CD4-positive, alpha-beta T cell treated with Interleukin-17A for 4 hours (primary cell): ENCODE measurements around the gene IQSEC1.

Source experiments
- DNase-seq: peaks from one replicate; pipeline ENCODE4 v3.0.0-alpha.2; 2020; ENCODE audit warnings: mixed read lengths

Gene IQSEC1

DNA sequence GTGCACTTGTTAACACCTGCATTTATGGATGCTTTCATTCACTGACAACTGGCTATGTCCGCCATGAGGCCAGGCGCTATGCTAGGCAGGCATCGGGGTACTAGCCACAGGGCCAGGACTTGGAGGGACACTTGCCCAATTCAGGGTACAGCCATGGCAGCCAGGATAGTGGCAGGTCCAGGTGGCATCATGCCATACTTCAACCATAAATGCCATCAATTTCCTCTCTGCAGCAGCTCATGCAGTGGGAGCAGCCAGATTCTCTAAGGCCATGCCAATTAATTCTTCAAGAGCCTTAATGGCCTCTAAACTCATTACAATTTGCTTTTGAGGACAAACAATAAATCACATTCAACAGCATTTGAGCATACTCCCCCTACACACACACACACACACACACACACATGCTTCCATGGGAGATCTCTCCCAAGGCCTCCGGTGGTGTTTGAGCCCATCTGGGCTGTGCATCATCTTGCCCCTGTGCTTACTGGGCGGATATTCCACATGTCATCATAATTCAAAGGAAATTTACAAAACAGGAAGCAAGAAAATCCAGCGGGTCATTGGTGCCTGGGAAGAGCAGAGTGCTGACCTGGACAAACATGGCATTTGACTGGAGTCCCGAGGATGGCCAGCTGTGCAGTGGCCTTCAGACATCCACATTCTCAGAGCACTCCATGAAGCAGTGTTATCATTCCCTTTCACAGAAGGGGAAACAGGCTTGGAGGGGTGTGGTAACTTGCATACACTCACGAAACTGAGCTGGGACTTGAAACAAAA, 109.1 kb downstream of the IQSEC1 start:
- no peak for DNase-seq

DNA sequence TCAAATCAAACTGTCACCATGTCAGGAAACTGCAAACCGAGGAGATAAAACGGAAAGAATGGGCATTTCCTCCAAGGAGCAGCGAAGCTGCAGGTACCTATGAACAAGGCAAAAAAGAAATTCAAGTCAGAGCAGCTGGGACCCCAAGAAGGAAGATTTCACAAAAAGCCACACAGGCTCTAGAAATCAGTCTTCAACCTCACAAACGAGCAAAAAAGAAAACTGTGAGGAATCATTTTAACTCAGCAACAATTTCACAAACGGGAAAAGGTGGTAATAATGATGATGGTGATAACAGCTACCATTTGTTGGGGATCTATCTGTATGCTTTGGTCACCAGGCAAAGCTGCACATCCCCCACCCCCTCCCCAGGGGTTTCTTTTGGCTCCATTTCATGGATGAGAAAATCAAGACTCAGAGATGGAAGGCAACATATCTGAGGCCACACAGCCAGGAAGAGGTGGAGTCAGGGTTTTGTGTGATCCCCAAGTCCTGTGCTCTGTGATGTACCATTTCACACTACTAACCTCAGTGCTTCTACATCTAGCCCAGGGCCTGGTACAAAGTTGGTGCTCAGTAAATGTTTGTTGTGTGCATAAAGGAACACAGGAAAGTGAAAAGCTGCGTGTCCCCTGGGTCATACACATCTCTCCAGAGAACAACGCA, 109.9 kb downstream of the IQSEC1 start:
- peak; percentile 16 for DNase-seq

DNA sequence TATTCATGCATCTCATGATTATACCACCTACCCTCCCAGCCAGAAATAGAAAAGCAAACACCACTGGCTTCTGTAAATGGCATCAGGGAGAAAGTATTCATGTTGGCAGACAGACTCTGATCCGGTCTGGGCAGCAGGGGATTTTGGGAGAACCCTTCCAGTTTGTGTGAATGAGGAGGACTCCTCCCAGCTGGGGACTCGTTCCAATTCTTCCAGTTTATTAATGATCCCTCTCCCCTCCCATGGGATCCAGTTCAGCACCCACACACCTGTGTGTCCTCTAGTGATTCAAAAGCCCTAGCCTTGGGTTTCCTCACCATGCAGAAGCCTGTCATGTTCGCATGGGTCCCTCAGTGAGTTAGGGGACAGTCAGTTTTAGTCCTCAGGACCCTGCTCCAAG, 110.9 kb downstream of the IQSEC1 start:
- no peak for DNase-seq

DNA sequence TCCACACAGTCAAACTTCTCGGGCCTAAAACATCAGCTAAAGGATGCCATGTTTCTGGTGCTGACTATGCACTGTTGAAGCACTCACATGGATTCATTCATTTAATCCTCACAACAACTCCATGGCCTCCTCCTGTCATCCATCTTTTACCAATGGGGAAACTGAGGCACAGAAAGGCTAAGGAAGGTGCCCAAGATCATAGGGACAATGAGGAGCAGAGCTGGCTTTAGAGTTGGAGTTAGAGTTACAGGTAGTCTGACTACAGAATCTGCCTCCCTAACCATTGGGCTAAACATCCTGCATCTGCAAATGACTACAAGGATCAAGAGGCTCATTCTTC, 111.6 kb downstream of the IQSEC1 start:
- no peak for DNase-seq

DNA sequence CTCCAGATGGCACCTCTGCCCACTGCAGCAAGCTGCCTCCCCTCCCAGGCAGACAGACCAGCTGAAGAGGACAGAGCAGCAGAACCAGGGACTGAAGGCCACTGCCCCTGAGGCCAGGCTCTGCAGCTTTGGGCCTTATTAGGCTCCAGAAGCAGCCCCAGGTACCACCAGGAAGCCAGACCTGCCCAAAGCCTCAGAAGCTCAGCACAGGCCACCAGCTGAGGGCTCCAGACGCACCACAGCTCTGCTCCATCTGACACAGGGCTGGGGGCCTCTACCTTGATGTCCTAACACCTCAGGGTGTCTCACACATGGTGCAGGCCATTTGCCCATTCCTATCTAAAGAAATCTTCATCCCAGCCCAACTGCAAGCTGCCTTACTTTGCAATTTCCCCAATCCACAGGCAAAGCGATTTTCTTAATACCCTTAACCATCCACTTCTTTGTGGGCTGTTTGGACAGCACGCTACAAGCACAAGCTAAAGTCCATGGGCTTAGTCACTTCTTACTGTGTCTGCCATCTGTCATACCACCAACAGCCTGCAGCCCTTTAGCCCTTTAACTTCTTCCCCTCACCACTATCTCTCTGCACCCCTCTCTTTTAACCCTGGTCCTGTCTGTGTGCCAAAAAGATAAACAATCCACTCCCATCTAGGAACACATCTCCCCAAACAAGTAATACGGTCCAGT, 112.1 kb downstream of the IQSEC1 start:
- no peak for DNase-seq

DNA sequence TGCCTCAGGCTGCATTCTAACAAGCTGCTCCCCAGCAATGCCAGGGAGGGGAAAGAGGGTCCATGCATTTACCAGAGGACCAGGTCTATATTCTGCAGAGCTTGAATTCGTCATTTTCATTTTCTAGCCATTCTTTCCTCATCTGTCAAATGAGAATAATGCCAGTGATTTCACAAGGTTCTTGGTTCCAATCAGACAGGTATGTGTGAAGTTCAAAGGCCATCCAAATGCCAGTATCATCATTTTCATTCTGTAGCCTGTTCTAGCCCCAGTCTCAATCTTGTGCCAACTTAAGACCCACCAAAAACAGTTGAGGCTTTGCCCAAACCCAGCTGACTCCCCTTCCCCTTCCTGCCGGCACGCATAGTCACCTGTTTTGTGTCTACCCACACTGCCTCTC, 112.7 kb downstream of the IQSEC1 start:
- DNase-seq = no peak

DNA sequence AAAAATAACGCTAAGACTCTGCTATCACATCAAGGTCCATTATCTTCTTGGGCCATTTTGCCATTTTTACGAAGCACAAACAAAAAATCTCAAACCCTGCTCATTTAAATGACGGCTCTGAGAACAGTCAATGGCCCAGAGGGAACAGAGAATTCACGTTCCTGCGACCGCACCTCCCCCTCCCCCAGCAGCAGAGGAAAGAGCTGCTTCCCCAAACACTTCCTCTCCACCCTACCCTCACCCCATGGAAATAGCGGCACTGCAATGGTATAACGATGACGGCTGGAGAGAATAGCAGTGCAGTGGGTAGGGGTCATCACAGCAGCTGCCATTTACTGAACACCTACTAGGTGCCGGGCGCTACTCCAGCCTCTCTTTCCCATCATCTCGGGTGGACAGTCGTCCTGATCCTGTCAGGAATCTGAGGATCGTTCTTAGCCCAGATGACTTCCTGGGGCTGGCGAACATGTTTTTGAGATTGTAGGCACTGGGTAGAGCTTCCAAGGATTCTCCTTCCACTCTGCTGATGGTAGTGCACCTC, 113.3 kb downstream of the IQSEC1 start:
- peak; percentile 34 for DNase-seq

DNA sequence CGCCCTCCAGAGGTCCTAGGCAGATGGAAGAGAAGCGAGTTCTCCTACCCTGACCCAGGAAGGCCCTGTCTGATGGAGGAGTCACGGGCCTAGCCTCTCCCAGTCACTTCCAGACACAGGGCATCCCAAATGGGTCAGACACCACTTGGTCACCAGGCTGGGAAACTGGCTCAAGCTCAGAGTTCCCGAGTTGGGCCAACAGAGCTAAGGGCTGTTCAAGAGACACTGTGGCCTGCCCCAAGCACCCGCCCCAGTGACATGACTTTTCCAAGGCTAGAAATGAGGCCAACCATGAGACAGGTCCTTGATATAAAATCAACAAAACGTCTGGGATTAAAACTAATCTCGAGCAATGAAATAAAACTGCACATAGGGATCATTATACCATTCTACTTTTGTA, 113.8 kb downstream of the IQSEC1 start:
- no peak for DNase-seq

DNA sequence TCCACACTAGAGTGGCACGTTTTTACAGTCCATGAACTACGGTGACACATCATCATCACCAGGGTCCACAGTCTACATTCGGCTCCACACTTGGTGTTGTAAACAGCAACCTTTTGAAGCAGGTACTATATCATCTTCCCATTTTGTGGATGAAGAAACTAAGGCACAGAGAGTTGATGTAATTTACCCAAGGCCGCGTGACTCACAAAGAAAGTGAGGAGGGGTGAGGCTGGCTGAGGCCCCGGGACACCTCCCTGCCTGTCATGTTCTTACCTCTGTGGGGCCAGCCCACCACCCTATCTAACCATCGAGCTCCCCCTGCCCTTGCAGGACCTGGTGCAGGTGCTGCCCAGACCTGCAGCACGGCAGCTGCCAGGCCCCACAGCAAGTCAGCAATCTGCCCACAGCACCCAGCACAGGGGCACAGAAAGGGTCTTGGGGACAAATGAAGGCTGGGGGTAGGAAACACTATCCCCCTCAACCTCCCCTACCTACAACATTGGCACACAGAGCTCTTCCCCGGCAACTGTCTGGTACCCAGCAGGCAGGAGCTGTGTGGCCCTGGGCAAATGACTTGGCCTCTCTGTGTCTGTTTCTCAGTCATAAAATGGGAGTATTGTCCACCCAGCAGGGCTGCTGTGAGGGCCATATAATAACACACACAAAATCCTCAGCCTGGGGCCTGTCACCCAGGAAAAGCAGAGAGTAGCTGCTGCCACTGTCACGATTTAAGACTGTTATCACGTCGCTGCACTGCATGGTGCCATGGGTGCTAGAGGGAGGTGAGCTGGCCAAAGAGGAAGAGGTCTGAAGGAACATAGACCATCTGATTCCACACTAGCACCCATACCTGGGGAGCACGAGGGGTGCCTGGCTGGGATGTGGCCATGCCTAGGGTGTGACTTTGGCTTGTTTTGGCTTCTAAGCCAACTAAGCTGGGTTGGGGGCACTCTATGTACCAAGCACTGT, 115.1 kb downstream of the IQSEC1 start:
- no peak for DNase-seq

DNA sequence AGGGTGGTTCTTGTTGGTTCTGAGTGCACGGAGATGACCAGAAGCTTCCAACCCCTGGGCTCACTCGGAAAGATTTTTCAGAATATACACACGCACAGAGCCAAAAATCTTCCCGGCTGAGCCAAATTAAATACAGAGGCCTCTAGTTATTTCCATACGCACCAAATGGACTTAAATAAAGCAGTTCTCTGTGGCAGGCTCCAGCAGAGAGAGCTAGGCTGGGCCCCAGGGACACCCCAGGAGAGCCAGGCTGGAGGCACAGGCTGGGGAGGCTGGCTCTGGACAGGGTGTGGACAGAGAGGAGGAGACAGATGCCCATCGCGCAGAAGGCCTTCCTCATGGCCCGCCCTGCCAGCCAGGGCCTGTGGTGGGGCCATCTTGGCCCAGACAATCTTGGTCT, 115.9 kb downstream of the IQSEC1 start:
- no peak for DNase-seq

DNA sequence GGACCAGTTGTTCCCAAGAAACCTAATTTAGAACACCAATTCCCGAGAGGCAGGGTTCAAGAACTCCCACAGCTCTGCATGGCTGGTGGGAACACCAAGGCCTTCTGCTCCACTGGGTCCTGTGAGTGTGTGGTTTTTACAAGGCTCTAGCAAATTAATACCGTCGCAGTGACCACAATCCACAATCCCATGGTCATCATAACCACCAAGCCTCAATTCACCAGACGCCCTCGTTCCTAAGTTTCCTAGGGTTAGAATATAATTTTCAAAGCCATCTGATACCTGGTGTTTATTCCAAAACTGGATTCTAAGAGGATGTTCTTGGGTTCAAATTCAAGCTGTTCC, 116.9 kb downstream of the IQSEC1 start:
- no peak for DNase-seq

DNA sequence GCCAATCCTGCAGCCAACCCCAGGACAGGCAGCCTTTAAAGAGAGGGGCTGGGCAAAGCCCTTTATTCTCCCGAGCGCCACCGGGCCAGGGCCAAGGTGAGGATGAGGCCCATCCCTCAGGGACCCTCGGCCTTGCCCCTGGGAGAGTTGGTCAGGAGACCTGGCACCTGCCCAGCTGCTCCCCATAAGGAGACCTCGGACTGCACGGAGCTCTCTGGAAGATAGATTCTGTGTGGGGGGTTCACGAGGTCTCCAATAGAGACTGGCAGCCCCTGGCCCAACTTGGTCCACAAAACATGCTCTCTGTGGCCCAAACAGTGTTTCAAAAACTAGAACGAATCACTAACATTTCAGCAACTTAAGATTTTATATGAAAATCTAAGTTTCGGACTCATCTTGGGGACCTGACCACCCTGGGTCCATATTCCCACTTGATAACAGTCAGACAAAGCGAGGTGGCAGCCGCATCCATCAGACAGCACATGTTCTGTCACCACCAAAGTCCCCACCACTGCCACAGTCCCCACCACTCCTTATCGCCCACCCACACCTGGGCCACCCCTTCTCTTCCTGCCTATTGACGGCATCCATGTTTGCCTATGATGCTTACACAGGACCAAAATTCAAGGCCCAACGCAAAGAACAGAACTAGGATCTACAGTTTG, 117.4 kb downstream of the IQSEC1 start:
- no peak for DNase-seq

DNA sequence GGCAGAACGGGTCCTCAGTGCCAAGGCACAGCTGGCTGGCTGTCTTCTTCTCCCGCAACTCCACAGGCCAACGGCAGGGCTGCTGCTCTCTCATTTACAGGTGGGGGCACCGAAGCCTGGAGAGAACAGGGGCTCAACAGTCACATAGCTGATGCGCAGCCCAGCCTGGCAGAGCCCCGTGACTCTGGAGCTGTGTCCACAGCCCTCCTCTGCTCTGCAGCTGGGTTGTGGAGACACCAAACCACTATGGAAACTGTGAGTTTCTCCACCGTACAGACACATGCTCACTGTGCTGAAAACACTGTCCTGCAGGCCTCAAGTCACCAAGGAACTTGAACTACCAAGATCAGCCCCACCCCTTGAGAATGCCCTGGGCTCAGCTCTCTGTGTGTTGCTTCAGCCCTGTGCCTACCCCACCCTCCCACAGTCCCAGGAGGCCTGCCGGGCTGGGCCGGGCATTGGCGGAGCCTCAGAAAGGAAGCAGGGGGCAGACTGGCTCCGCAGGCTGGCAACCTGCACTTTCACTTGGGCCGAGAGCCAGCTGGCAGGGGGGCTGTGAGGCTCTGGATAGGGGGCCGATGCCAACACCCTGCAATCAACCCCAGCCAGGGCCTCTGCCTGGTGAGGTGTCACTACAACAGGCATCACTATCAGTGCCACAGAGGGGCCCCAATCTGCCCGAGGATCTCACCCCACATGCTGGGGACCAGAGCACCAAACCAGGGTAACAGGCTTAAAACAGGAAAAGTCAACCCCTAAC, 118.2 kb downstream of the IQSEC1 start:
- DNase-seq = peak; percentile 33

DNA sequence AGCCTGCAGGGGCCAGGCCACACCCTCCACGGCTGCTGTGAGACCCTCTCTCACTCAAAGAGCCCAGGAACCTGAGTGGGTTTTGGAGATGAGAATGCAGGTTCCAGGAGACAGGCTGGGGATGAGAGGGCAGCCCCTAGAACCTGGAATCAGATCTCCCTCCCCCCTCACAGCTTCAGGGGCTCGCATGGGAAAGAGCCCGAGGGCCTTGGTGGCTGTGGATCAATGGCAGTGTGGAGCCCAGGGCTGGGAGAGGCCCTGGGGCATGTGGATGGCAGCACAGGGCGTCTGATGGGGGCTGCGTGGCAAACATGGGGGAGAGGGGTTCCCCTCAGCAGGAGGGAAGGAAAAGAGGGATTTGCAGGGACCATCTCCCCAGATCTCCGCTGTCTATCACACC, 119.0 kb downstream of the IQSEC1 start:
- no peak for DNase-seq

DNA sequence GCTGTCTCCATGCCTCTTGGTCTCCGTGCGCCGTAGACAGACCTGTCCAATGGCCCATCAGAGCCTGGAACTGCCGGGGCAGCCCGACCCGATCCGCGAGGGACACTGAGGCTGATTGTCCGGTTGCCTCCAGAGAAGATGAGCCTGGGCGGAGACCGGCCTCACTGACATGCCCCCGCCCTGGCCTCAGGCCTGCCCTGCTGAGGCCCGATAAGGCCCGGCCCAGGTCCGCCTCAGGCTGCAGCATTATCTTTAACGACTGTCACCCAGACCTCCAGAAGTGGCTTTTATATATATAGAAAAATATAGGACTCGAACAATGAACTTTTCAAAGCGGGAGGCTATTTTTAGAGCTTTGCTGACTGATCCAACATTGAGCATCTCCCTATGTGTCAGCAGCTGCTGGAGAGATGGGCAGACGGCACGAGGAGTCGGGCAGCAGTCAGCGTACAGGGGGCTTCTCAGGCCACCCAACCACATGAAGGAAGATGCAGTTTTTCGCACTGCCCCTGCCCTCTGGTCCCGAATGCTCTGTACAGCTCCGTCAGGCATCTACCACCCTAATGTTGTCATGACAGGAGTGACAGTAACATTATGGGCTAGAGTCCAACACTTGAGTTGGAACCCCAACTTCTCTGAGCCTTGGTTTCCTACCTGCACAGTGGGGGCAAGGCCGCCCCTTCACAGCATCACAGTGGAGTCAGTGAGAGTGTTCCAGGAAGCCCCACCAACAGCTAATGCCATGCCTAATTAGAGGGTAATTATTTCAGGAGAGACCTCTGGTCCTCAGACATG, 119.8 kb downstream of the IQSEC1 start:
- no peak for DNase-seq

DNA sequence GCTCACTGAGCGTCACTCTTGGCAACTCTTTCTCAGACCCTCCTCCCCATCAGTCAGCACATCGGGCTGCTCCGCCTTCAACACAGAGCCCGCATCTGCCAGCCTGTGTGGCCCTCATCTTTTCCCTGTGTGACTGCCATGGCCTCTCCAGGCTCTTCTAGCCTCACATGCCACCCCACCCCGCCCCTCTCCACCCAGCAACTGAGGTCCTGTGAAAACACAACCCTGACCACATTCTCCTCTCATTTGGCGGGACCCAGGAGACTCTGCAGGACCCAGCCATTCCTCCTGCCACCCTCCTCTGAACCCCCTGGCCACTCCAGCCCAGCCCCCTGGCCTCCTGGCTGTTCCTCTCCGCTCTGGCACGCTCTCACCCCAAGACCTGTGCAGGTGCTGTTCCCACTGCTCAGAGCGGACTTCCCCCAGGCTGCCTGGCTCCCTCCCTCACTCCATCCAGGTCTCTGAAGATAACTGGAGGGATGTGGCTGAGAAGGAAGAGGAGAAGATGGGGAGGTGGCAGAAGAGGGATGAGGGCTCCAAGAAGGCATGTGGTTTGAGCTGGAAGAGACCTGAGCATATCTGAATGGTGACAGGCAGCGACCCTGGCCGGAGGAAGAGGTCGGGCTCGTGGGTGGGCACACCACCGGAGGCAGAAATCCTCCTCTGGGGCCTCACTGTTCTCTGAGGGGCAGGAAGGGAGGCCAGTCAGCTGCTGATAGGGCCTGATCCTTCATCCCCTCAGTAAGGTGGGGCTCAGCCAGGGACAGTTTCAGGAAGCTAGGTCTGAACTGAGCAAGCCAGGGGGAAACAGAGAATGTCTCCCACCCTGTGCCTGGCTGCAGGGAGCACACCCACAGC, 120.7 kb downstream of the IQSEC1 start:
- no peak for DNase-seq

DNA sequence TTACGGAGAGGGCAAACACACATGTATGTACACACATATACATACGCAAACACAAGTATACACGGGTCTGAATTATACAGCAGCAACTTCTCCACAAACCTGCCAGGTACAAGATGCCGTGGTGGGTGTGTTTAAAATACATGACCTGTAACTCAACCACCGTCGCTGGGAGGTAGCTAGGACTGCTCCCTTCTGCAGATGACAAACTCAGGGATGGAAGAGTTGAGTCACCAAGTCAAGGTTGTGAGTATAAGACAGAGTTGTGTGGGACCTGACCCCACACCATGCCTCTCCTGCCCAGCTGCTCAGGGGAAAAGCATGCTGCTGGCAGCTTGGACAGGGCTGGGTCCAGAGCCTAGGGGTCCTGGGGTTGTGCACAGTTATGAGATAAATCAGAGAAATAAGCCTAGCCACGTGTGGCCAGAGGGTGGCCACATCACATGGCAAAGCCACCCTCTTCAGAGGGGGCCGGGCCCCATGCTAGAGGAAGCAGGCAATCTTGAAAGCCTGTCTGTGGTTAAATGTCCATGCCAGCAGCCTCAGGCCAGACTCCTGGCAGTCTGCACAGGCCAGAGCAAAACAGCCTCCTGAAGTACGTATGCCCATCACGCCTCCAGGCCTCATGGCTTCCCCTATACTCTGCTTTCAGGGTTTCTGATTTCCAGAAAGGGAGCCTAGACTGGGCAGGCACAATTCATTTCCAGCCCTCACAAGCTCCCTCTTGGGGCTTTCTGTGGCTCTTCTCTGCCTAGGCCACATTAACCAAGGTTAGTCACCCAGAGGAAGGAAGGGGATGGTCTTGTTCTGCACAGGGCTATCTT, 124.1 kb downstream of the IQSEC1 start:
- peak; percentile 26 for DNase-seq

DNA sequence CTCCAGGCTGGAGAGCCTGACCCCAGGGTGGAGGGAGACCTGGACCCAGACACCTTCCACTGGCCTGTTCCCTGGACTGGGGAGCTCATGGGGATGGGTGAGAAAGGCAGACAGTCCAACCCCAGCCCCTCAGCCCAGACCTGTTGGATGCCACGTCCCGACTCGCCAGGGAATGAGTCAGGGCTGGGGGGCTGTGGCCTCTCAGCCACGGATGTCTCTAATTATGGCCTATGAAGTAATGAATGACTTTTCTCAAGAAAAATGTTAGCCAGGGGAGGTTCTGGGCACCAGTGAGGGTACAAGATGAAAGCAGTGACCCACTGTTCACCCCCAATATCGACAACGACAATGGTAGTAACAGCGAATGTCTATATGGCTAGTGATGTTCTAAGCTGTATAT, 124.9 kb downstream of the IQSEC1 start:
- DNase-seq = no peak
